Natural killer cell (primary cell): Measurements from ENCODE around the gene LNX1. TPM values are rescaled to one million over a fixed set of nuclear protein-coding genes. Genes with fewer than 3 reads are reported as not detected.

Source experiments
- ATAC-seq, 3 donors: fragments of 150-1000 bp in 2 of 3; fragments of 200-7000 bp in 1 of 3; cut with Tn5 transposase; 1 replicate in 1 of 3; 2 replicates in 2 of 3; pipeline ENCODE4 v1.10.0; 2021; ENCODE audit warnings: mild to moderate bottlenecking in 2 of 3, moderate library complexity in 2 of 3
- DNase-seq, 2 donors: peaks; one replicate each; pipeline versions ENCODE4 v3.0.0 to v3.0.0-alpha.2; 2013 to 2021; ENCODE audit warnings: mixed read lengths in 1 of 2
- H3K27ac ChIP-seq: one replicate; pipeline ENCODE4 v1.5.1; 2013; ENCODE audit warnings: mild to moderate bottlenecking, low read length
- H3K27me3 ChIP-seq: one replicate; pipeline ENCODE4 v1.6.1; 2013; ENCODE audit warnings: low read length; ENCODE audit not compliant: control insufficient read depth, insufficient read depth
- H3K36me3 ChIP-seq: one replicate; pipeline ENCODE4 v1.6.1; 2013; ENCODE audit warnings: low read length; ENCODE audit not compliant: control insufficient read depth, insufficient read depth
- H3K4me1 ChIP-seq: one replicate; pipeline ENCODE4 v1.6.1; 2013; ENCODE audit warnings: low read length; ENCODE audit not compliant: control insufficient read depth, insufficient read depth
- H3K4me3 ChIP-seq: one replicate; pipeline ENCODE4 v1.5.1; 2013; ENCODE audit warnings: low read length
- H3K9me3 ChIP-seq: one replicate; pipeline ENCODE4 v1.6.1; 2013; ENCODE audit warnings: low read length; ENCODE audit not compliant: control insufficient read depth, insufficient read depth
- H3K27ac Mint-ChIP-seq, 2 donors: one replicate each; pipeline ENCODE4 v1.8.0; 2022; ENCODE audit warnings: mild to moderate bottlenecking in 2 of 2, mixed read lengths in 2 of 2, moderate library complexity in 1 of 2
- H3K27me3 Mint-ChIP-seq, 2 donors: one replicate each; pipeline ENCODE4 v1.8.0; 2022; ENCODE audit warnings: low read depth in 2 of 2, mixed read lengths in 2 of 2
- H3K36me3 Mint-ChIP-seq: one replicate; pipeline ENCODE4 v1.8.0; 2022; ENCODE audit warnings: mixed read lengths
- H3K4me1 Mint-ChIP-seq, 2 donors: one replicate each; pipeline ENCODE4 v1.8.0; 2022; ENCODE audit warnings: mixed read lengths in 2 of 2
- H3K4me3 Mint-ChIP-seq: one replicate; pipeline ENCODE4 v1.8.0; 2022; ENCODE audit warnings: mild to moderate bottlenecking, moderate library complexity, mixed read lengths
- H3K9me3 Mint-ChIP-seq, 2 donors: one replicate each; pipeline ENCODE4 v1.8.0; 2022; ENCODE audit warnings: mixed read lengths in 2 of 2
- WGBS: methylation state at CpG from one replicate; pipeline ENCODE4 v1.1.7; 2013; ENCODE audit warnings: missing lambda C conversion rate; ENCODE audit not compliant: insufficient coverage; 5-methylcytosine and 5-hydroxymethylcytosine counted together
- intact Hi-C: fragments of 100-400 bp; cut with micrococcal nuclease; formaldehyde crosslinking; loops from one replicate; pipeline ENCODE4 v1.14.2; 2022
- total RNA-seq, 4 donors: library from RNA; stranded (reverse); fragments of 120-200 nt in 1 of 4; gene quantifications; one replicate each; pipeline versions ENCODE4 v1.2.3 to v1.2.4, GENCODE V29; 2013 to 2022
- TF ChIP-seq, protein P1 (sequence below): fragments of 200-600 bp; IDR thresholded peaks from one replicate; pipeline ENCODE4 v1.8.0; 2022; ENCODE audit warnings: antibody characterized with exemption

LNX1 gene
- total RNA-seq, 3 donors from 2014 or later (not counting 1 experiment from before 2014, with no cell fraction given): not detected

DNA sequence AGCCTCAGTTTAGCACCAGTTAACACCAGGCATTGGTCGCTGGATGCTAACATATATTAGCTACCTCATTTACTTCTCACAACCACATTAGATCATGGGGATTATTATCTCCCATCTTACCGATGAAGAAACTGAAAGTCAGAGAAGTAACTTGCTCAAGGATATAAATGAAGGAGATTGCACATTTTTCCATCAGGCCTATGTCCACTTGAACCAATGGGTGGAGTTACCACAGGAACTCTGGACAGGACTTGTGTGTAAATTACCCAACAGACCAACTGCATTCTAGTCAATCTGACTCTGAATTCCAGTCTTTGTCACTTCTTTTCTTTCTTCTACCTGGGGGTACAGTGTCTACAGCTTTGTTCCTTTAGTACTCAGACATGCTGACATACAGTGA is 1.8 kb downstream of the LNX1 start:
- H3K27me3 Mint-ChIP-seq: peaks cover 27 to 38% of the 10 kb centered on the region in 2 donors
- Histone ChIP-seq H3K9me3 (no peaks in the 10 kb centered on the region), H3K36me3 (no peaks in the 10 kb centered on the region), H3K27ac (no peak overlapping the region), H3K4me1 (peaks cover 6% of the 10 kb centered on the region), H3K4me3 (no peak overlapping the region), H3K27me3 (no peaks in the 10 kb centered on the region)
- 86% methylated on average over 1 of the region's 2 CpGs for WGBS
- intact Hi-C loops: no loop called here
- H3K36me3 Mint-ChIP-seq: no peaks in the 10 kb centered on the region
- TF ChIP-seq, protein P1, sequence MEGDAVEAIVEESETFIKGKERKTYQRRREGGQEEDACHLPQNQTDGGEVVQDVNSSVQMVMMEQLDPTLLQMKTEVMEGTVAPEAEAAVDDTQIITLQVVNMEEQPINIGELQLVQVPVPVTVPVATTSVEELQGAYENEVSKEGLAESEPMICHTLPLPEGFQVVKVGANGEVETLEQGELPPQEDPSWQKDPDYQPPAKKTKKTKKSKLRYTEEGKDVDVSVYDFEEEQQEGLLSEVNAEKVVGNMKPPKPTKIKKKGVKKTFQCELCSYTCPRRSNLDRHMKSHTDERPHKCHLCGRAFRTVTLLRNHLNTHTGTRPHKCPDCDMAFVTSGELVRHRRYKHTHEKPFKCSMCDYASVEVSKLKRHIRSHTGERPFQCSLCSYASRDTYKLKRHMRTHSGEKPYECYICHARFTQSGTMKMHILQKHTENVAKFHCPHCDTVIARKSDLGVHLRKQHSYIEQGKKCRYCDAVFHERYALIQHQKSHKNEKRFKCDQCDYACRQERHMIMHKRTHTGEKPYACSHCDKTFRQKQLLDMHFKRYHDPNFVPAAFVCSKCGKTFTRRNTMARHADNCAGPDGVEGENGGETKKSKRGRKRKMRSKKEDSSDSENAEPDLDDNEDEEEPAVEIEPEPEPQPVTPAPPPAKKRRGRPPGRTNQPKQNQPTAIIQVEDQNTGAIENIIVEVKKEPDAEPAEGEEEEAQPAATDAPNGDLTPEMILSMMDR: no peak
- H3K9me3 Mint-ChIP-seq: no peaks in the 10 kb centered on the region
- ATAC-seq: no peak
- no peak overlapping the region for H3K4me3 Mint-ChIP-seq
- H3K4me1 Mint-ChIP-seq: peaks cover 0 to 13% of the 10 kb centered on the region in 2 donors
- DNase-seq: no peak
- H3K27ac Mint-ChIP-seq: no peak overlapping the region

DNA sequence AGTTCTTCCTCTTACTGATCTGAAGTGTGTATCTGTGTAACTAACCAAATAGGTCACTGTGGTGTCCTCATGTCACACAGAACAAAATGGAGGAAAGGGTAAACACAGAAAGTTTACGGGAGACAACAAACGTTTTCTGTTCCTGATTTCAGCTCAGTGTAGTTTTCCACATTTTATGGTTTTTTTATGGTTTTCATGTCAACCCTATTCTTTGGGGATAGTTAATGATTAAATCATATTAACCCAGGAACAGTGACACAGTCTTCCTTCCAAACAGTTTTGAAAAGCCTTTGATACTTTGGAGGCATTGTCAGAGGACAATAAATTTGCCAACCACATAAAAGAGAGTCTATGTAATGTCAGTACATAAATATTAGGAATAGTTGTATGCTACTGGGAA is 4.2 kb downstream of the LNX1 start:
- Histone ChIP-seq H3K9me3 (no peaks in the 10 kb centered on the region), H3K36me3 (no peaks in the 10 kb centered on the region), H3K4me1 (peaks cover 6% of the 10 kb centered on the region), H3K4me3 (no peak overlapping the region), H3K27ac (no peak overlapping the region), H3K27me3 (no peaks in the 10 kb centered on the region)
- TF ChIP-seq, protein P1: no peak
- no peak overlapping the region for H3K4me3 Mint-ChIP-seq
- ATAC-seq: no peak
- H3K4me1 Mint-ChIP-seq: peaks cover 0 to 13% of the 10 kb centered on the region in 2 donors
- H3K36me3 Mint-ChIP-seq: no peaks in the 10 kb centered on the region
- intact Hi-C loops: no loop called here
- WGBS: 100% methylated on average over 1 of the region's 2 CpGs
- DNase-seq: no peak
- peaks cover 18 to 31% of the 10 kb centered on the region in 2 donors for H3K27me3 Mint-ChIP-seq
- no peak overlapping the region for H3K27ac Mint-ChIP-seq
- H3K9me3 Mint-ChIP-seq: no peaks in the 10 kb centered on the region

DNA sequence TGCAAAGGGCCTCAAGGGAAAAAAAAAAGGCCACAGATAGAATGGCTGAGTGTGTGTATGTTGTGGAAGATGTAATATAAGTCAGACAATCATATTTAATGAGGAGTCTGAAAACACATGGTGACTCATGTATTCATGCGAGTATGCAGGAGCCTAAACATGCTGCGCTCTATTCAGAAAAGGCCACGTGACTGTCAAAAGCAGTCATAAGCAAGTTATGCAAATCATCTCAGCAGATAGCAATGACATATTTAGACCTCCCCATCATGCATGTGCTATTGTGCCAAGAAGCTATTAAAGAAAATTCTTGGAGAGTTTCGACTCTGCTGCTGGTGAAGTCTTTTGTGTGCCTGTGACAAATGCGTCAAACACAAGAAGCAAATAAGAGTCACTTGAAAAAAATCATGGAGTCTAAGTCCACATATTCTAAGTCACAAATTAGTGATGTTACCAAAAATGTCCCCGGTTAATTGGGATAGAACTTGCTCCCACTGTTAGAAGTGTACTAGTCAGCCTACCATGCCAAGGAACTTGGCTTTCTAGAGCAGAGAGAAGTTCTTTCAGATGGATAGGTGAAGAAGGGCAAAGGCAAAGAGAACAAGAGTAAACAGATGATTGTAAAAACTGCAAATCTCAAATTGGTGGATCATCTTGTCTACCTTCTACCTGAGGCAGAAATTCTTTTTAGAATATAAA is 5.0 kb downstream of the LNX1 start:
- H3K4me3 Mint-ChIP-seq: no peak overlapping the region
- no peaks in the 10 kb centered on the region for H3K36me3 Mint-ChIP-seq
- TF ChIP-seq, protein P1: no peak
- no peaks in the 10 kb centered on the region for H3K27me3 ChIP-seq
- ATAC-seq (no peak), DNase-seq (no peak)
- peaks cover 9 to 22% of the 10 kb centered on the region in 2 donors for H3K27me3 Mint-ChIP-seq
- intact Hi-C loops: no loop called here
- whole genome bisulfite sequencing: 98% methylated on average over 6 of the region's 6 CpGs
- H3K36me3 ChIP-seq: no peaks in the 10 kb centered on the region
- no peak overlapping the region for H3K27ac ChIP-seq
- H3K4me3 ChIP-seq: no peak overlapping the region
- no peaks in the 10 kb centered on the region for H3K9me3 Mint-ChIP-seq
- no peak overlapping the region for H3K27ac Mint-ChIP-seq
- H3K4me1 ChIP-seq: peaks cover 2% of the 10 kb centered on the region
- H3K4me1 Mint-ChIP-seq: peaks cover 0 to 7% of the 10 kb centered on the region in 2 donors
- H3K9me3 ChIP-seq: no peaks in the 10 kb centered on the region

DNA sequence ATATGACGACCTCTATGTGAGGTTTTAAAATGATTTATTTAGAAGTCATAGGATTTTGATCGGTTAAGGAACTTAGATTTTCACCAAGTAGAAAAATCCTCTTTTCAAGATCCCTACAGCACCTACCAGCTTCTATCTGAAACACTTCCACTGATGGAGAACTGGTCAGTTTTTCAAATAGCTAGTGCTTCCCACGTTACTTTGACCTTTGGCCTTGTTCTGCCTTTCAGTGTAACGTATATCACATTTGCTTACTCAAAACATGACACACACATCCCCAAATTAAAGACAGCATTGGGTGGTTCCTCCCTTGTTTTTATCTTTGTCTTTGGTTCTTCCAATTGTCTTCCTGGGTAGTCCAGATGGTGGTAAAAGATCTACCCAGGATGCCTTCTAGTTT is 6.6 kb downstream of the LNX1 start:
- 77% methylated on average over 4 of the region's 4 CpGs for WGBS
- no peak overlapping the region for H3K4me3 ChIP-seq
- H3K9me3 Mint-ChIP-seq: no peaks in the 10 kb centered on the region
- ATAC-seq: no peak
- no peak for DNase-seq
- intact Hi-C loops: no loop called here
- no peaks in the 10 kb centered on the region for H3K4me1 Mint-ChIP-seq
- H3K4me1 ChIP-seq: no peaks in the 10 kb centered on the region
- H3K4me3 Mint-ChIP-seq: no peak overlapping the region
- no peaks in the 10 kb centered on the region for H3K9me3 ChIP-seq
- H3K27ac ChIP-seq: no peak overlapping the region
- TF ChIP-seq, protein P1: no peak
- H3K27me3 ChIP-seq: no peaks in the 10 kb centered on the region
- peaks cover 2 to 6% of the 10 kb centered on the region in 2 donors for H3K27me3 Mint-ChIP-seq
- H3K36me3 ChIP-seq: no peaks in the 10 kb centered on the region
- no peaks in the 10 kb centered on the region for H3K36me3 Mint-ChIP-seq
- H3K27ac Mint-ChIP-seq: no peak overlapping the region
